ENCODE measurements around the gene LILRA6. TPM values are rescaled to one million over a fixed set of nuclear protein-coding genes. Genes with fewer than 3 reads are reported as not detected.

The LILRA6 gene
- total RNA-seq, 1 experiment from 2014 or later, result not detected

DNA sequence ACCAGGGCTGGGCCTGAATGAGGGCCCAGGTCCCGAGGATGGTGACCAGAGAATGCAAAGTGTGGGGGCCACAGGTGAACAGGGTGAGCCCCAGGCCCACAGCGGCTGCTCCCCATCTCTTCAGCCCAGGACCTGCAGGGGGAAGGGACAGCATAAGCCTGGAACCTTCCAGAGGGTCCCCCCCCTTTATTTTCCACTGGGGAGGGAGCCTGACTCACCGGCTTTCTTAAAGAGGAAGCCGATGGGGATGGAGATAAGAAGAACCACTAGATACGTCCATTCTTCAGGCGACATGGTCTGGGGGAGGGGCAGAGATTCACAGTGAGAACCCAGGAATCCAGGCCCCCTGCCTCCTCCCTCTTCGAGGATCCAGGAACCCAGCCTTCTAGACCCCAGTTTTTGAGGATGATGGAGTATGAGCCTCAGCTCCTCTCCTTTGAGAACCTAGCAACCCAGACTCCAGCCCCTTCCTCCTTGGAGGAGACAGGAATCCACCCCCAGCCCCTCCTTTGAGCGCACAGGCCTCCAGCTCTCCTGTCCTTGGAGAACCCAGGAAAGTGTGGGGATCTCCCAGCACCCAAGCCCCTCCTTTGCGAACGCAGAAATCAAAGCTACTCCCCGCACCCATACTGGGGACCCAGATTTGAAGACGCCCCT lies 54.2 kb downstream of the LILRA6 start:
- peak; percentile 93 for DNase-seq (ENCODE audit: low read depth)

DNA sequence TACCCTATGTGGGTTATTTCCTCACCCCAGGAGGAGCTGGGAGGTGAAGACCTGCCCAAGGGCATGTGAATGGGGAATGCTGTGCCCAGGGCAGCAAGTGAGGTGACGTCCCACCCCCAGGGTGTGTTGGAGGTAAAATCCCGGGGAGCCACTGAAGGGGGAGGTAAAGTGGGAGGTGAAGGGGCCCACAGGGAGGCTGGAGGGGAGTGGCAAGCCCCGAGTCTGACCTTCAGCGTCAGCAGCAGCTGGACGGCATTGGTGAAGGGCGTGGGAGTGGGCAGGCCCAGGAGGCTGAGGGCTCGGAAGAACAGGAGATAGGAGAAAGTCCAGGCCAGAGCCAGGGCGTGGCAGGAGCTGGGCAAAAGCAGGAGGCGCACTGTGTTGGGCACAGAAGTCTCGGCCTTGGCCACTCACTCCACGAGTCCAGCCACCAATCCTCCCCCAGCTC lies 55.6 kb downstream of the LILRA6 start:
- no peak for DNase-seq (ENCODE audit: low read depth)

Other genes with a start within 250 kb of the LILRA6 start
- gene VSTM1, start 178.9 kb downstream of the LILRA6 start, total RNA-seq (2014; rRNA removed; shearing (Covaris generic)), result not detected in 2 replicates
- gene TARM1, start 161.4 kb downstream of the LILRA6 start, total RNA-seq (2014; rRNA removed; shearing (Covaris generic)), result not detected in 2 replicates
- not detected in 2 replicates for gene OSCAR, start 142.0 kb downstream of the LILRA6 start, total RNA-seq (2014; rRNA removed; shearing (Covaris generic))
- gene NDUFA3, start 139.9 kb downstream of the LILRA6 start, total RNA-seq (2014; rRNA removed; shearing (Covaris generic)), result 38.5 and 51.0 TPM in 2 replicates
- gene TFPT, start 127.1 kb downstream of the LILRA6 start, total RNA-seq (2014; rRNA removed; shearing (Covaris generic)), result 14.7 and 23.5 TPM in 2 replicates
- 68.7 and 90.2 TPM in 2 replicates for gene PRPF31, start 127.0 kb downstream of the LILRA6 start, total RNA-seq (2014; rRNA removed; shearing (Covaris generic))
- gene CNOT3, start 105.0 kb downstream of the LILRA6 start, total RNA-seq (2014; rRNA removed; shearing (Covaris generic)), result 11.9 and 18.4 TPM in 2 replicates
- gene LENG1, start 83.1 kb downstream of the LILRA6 start, total RNA-seq (2014; rRNA removed; shearing (Covaris generic)), result 9.1 and 15.1 TPM in 2 replicates
- gene TMC4, start 69.6 kb downstream of the LILRA6 start, total RNA-seq (2014; rRNA removed; shearing (Covaris generic)), result 0.39 TPM in 1 of 2 replicates, not detected in the other
- gene MBOAT7, start 53.2 kb downstream of the LILRA6 start, total RNA-seq (2014; rRNA removed; shearing (Covaris generic)), result 310 and 461 TPM in 2 replicates
- gene TSEN34, start 51.5 kb downstream of the LILRA6 start, total RNA-seq (2014; rRNA removed; shearing (Covaris generic)), result 116 and 173 TPM in 2 replicates
- 780 and 923 TPM in 2 replicates for gene RPS9, start 41.9 kb downstream of the LILRA6 start, total RNA-seq (2014; rRNA removed; shearing (Covaris generic))
- not detected in 2 replicates for gene LILRB3, start 19.8 kb downstream of the LILRA6 start, total RNA-seq (2014; rRNA removed; shearing (Covaris generic))
- not detected in 2 replicates for gene LILRB5, start 14.5 kb upstream of the LILRA6 start, total RNA-seq (2014; rRNA removed; shearing (Covaris generic))
- gene LILRB2, start 38.3 kb upstream of the LILRA6 start, total RNA-seq (2014; rRNA removed; shearing (Covaris generic)), result not detected in 2 replicates
- not detected in 2 replicates for gene LILRA5, start 70.4 kb upstream of the LILRA6 start, total RNA-seq (2014; rRNA removed; shearing (Covaris generic))
- not detected in 2 replicates for gene LILRA4, start 96.4 kb upstream of the LILRA6 start, total RNA-seq (2014; rRNA removed; shearing (Covaris generic))
- gene LAIR1, start 122.1 kb upstream of the LILRA6 start, total RNA-seq (2014; rRNA removed; shearing (Covaris generic)), result 0.15 TPM in 1 of 2 replicates, not detected in the other
- not detected in 2 replicates for gene TTYH1, start 172.7 kb upstream of the LILRA6 start, total RNA-seq (2014; rRNA removed; shearing (Covaris generic))
- 8.6 and 10.5 TPM in 2 replicates for gene LENG8, start 206.4 kb upstream of the LILRA6 start, total RNA-seq (2014; rRNA removed; shearing (Covaris generic))
- gene LENG9, start 221.0 kb upstream of the LILRA6 start, total RNA-seq (2014; rRNA removed; shearing (Covaris generic)), result 1.2 and 2.0 TPM in 2 replicates
- gene CDC42EP5, start 230.5 kb upstream of the LILRA6 start, total RNA-seq (2014; rRNA removed; shearing (Covaris generic)), result 0.25 TPM in 1 of 2 replicates, not detected in the other

Data from M059J (cell line).